Suprapubic skin (tissue), 4 donors: ENCODE measurements around the gene COL8A2. TPM values are rescaled to one million over a fixed set of nuclear protein-coding genes. Genes with fewer than 3 reads are reported as not detected.

Source experiments
- DNase-seq, 2 donors: peaks; one replicate each; pipeline ENCODE4 v3.0.0-alpha.2; 2019; ENCODE audit warnings: low spot score in 2 of 2
- H3K27ac ChIP-seq: fragments of 200-600 bp; sonication (generic); one replicate; pipeline ENCODE4 v1.5.1; 2019
- H3K27me3 ChIP-seq: fragments of 200-600 bp; sonication (generic); one replicate; pipeline ENCODE4 v1.5.1; 2019
- H3K36me3 ChIP-seq: fragments of 200-600 bp; sonication (generic); one replicate; pipeline ENCODE4 v1.5.1; 2019
- H3K4me1 ChIP-seq: fragments of 200-600 bp; sonication (generic); one replicate; pipeline ENCODE4 v1.5.1; 2019
- H3K4me3 ChIP-seq: fragments of 200-600 bp; sonication (generic); one replicate; pipeline ENCODE4 v1.5.1; 2019; ENCODE audit warnings: mild to moderate bottlenecking
- H3K9me3 ChIP-seq: fragments of 200-600 bp; sonication (generic); one replicate; pipeline ENCODE4 v1.5.1; 2019
- EP300 ChIP-seq: sonication (generic); formaldehyde crosslinking; IDR thresholded peaks from one replicate; pipeline ENCODE4 v1.6.1; 2017; ENCODE audit warnings: antibody characterized with exemption
- POLR2A ChIP-seq, 2 donors: fragments of 450-650 bp; IDR thresholded peaks; one replicate each; pipeline ENCODE4 v1.6.1; 2017; ENCODE audit warnings: antibody characterized with exemption in 2 of 2, mild to moderate bottlenecking in 2 of 2, moderate library complexity in 2 of 2
- POLR2AphosphoS5 ChIP-seq, 3 donors: sonication (generic); formaldehyde crosslinking; IDR thresholded peaks; one replicate each; pipeline ENCODE4 v1.6.1; 2017; ENCODE audit warnings: antibody characterized with exemption in 3 of 3
- total RNA-seq, 4 donors: library from RNA; depleted of rRNA; stranded (reverse); fragments of >200 nt; gene quantifications; one replicate each; pipeline ENCODE4 v1.1.0, GENCODE V29; 2016
- TF ChIP-seq, protein P1 (sequence below), 2 donors: fragments of 200-600 bp in 1 of 2; fragments of 450-650 bp in 1 of 2; sonication (generic) in 1 of 2; IDR thresholded peaks; one replicate each; pipeline ENCODE4 v1.5.1; 2016 to 2019; ENCODE audit warnings: antibody characterized with exemption in 2 of 2, mild to moderate bottlenecking in 1 of 2, moderate library complexity in 1 of 2

The COL8A2 gene
- total RNA-seq, 4 donors from 2014 or later = 4.9 to 5.6 (median 5.2) TPM

DNA sequence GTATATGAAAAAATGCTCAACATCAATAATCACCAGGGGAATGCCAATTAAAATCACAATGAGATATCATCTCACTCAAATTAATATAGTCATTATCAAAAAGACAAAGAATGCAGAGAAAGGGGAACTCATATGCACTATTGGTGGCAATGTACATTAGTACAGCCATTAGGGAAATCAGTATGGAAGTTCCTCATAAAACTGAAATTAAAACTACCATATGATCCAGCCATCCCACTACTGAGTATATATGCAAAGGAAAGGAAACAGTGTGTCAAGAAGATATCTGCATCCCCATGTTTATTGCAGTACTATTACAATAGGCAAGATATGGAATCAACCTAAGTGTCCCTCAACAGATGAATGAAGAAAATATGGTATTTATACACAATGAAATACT, 73.2 kb downstream of the COL8A2 start:
- no peaks in the 10 kb centered on the region for H3K4me1 ChIP-seq
- H3K36me3 ChIP-seq = peaks cover 56% of the 10 kb centered on the region
- TF ChIP-seq, protein P1, sequence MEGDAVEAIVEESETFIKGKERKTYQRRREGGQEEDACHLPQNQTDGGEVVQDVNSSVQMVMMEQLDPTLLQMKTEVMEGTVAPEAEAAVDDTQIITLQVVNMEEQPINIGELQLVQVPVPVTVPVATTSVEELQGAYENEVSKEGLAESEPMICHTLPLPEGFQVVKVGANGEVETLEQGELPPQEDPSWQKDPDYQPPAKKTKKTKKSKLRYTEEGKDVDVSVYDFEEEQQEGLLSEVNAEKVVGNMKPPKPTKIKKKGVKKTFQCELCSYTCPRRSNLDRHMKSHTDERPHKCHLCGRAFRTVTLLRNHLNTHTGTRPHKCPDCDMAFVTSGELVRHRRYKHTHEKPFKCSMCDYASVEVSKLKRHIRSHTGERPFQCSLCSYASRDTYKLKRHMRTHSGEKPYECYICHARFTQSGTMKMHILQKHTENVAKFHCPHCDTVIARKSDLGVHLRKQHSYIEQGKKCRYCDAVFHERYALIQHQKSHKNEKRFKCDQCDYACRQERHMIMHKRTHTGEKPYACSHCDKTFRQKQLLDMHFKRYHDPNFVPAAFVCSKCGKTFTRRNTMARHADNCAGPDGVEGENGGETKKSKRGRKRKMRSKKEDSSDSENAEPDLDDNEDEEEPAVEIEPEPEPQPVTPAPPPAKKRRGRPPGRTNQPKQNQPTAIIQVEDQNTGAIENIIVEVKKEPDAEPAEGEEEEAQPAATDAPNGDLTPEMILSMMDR (IDR thresholded peaks at IDR 0.05) = no peak
- TF ChIP-seq EP300 (no peak), POLR2AphosphoS5 (IDR thresholded peaks at IDR 0.05) (no peak), POLR2A (IDR thresholded peaks at IDR 0.05) (no peak)
- H3K4me3 ChIP-seq = no peak overlapping the region
- H3K27ac ChIP-seq = no peak overlapping the region
- DNase-seq = no peak
- H3K27me3 ChIP-seq = no peaks in the 10 kb centered on the region
- no peaks in the 10 kb centered on the region for H3K9me3 ChIP-seq

Other genes starting within 250 kb of the COL8A2 start
- gene AGO1, start 242.0 kb downstream of the COL8A2 start, total RNA-seq = 10 to 100 TPM; 21.6 to 48.4 (median 35.4) TPM
- 10 to 100 TPM; 12.7 to 21.4 (median 18.1) TPM for gene AGO3, start 194.1 kb downstream of the COL8A2 start, total RNA-seq
- under 1 TPM in 1 of 4 donors, not detected in 3; 0.38 TPM for gene TEKT2, start 41.1 kb downstream of the COL8A2 start, total RNA-seq
- 10 to 100 TPM; 40.5 to 68.5 (median 51.9) TPM for gene ADPRS, start 36.3 kb downstream of the COL8A2 start, total RNA-seq
- 100 to 1,000 TPM in 2 of 4 donors, 10 to 100 TPM in 2; 68.7 to 111 (median 97.5) TPM for gene TRAPPC3, start 24.3 kb upstream of the COL8A2 start, total RNA-seq
- 100 to 1,000 TPM in 1 of 4 donors, 10 to 100 TPM in 3; 80.0 to 119 (median 94.6) TPM for gene MAP7D1, start 30.9 kb upstream of the COL8A2 start, total RNA-seq
- gene THRAP3, start 99.2 kb upstream of the COL8A2 start, total RNA-seq = 10 to 100 TPM; 73.3 to 93.3 (median 78.2) TPM
- gene SH3D21, start 181.1 kb upstream of the COL8A2 start, total RNA-seq = 10 to 100 TPM in 3 of 4 donors, 1 to 10 TPM in 1; 6.0 to 26.6 (median 16.0) TPM
- 10 to 100 TPM; 13.3 to 28.0 (median 19.2) TPM for gene EVA1B, start 198.4 kb upstream of the COL8A2 start, total RNA-seq